GM23248 (cell line): ENCODE measurements around the gene SV2B.

Experiments used
- EZH2 ChIP-seq: fragments of 200-600 bp; sonication (generic); IDR thresholded peaks from 2 replicates; pipeline ENCODE4 v1.6.1; 2018; ENCODE audit warnings: antibody characterized with exemption, mild to moderate bottlenecking; ENCODE audit not compliant: insufficient read depth, poor library complexity, severe bottlenecking
- EZH2phosphoT487 ChIP-seq: fragments of 200-600 bp; sonication (generic); IDR thresholded peaks from 2 replicates; pipeline ENCODE4 v1.6.1; 2018; ENCODE audit warnings: antibody characterized with exemption, moderate library complexity, mild to moderate bottlenecking, low read depth; ENCODE audit not compliant: insufficient read depth

DNA sequence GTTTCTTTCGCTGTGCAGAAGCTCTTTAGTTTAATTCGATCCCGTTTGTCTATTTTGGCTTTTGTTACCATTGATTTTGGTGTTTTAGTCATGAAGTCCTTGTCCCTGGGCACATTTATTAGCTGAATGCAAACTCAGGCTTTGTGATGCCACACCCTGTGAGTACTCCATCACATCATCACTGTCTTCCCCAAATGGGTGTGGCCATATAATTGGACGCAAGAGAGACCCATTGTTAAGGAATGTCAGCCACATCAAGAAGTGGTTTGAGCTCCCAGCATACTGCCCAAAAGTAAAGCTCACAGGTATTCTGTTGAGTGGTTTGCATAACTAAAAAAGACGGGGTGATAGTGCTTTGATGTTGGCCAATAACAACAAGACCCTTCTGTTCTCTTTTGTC lies 245.7 kb downstream of the SV2B start:
- TF ChIP-seq EZH2 = no peak
- TF ChIP-seq EZH2phosphoT487 = no peak
